NT2/D1 (cell line): Measurements from ENCODE around the gene ABCC12.

Experiments used
- DNase-seq: peaks from one replicate; pipeline ENCODE4 v3.0.0-alpha.2; 2011; ENCODE audit warnings: low read depth, low spot score
- H3K27me3 ChIP-seq: 2 replicates; pipeline ENCODE4 v1.6.0; 2011; ENCODE audit warnings: mild to moderate bottlenecking; ENCODE audit not compliant: insufficient read length, insufficient read depth
- H3K36me3 ChIP-seq: 2 replicates; pipeline ENCODE4 v1.6.1; 2011; ENCODE audit warnings: mild to moderate bottlenecking, low read length, mixed read lengths; ENCODE audit not compliant: insufficient read depth, insufficient read length
- H3K4me1 ChIP-seq: 2 replicates; pipeline ENCODE4 v1.5.1; 2011; ENCODE audit not compliant: insufficient read depth, insufficient read length
- H3K4me3 ChIP-seq: 2 replicates; pipeline ENCODE4 v1.5.1; 2011; ENCODE audit warnings: low read depth; ENCODE audit not compliant: insufficient read length
- H3K9ac ChIP-seq: 2 replicates; pipeline ENCODE4 v1.6.0; 2011; ENCODE audit warnings: low read depth; ENCODE audit not compliant: insufficient read length
- H3K9me3 ChIP-seq: 2 replicates; pipeline ENCODE4 v1.5.1; 2011; ENCODE audit warnings: mild to moderate bottlenecking, low read length; ENCODE audit not compliant: insufficient read depth
- SUZ12 ChIP-seq: IDR thresholded peaks from 2 replicates; pipeline ENCODE4 v1.6.1; 2011; ENCODE audit not compliant: insufficient read length, insufficient read depth; ENCODE audit errors: extremely low read depth
- YY1 ChIP-seq: IDR thresholded peaks from 2 replicates; pipeline ENCODE4 v1.6.1; 2011; ENCODE audit not compliant: insufficient read length, insufficient read depth
- ZNF274 ChIP-seq: IDR thresholded peaks from 2 replicates; pipeline ENCODE4 v1.6.1; 2011; ENCODE audit warnings: mild to moderate bottlenecking, low read depth, low read length

The ABCC12 gene

DNA sequence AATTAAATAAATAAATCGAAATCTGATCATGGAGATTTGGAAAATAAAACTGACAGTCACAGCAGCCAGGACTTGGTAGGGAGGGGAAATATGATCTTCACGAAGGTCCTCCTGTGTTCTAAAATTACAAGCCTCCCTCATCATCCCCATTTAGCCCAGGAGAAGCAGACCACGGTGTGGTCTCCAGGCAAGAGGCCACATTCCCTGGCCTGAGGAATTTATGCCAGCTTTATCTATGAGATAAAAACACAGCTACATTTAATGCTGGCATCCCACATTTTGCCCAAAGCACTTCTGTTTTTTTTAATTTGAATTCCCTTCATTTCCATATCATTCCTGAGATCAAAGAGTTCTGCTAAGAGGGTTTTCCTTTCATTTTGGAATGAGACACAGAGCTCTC lies 43.2 kb downstream of the ABCC12 start:
- Histone ChIP-seq H3K36me3 (no peaks in the 10 kb centered on the region), H3K4me1 (peaks cover 6% of the 10 kb centered on the region), H3K9me3 (no peaks in the 10 kb centered on the region), H3K4me3 (no peak overlapping the region), H3K9ac (no peak overlapping the region), H3K27me3 (no peaks in the 10 kb centered on the region)
- TF ChIP-seq ZNF274 = no peak
- TF ChIP-seq YY1 = no peak
- TF ChIP-seq SUZ12 = no peak
- no peak for DNase-seq

DNA sequence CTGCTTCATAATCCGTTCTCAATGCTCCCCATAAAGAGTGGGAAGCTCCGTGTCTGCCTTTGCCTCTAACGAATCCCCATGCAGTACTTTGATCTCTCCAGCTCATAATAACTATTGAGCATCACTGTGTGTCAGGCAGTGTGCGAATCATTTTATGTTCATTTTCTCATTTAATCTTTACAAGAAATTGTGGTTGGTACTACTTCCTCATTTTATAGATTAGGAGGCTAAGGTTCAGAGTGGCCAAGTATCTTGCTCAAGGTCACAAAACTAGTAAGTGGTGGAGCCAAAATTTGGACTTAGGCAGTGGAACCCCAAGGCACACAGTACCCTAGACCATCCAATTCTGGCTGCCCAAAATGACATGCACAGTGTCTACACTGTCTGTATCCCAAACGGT lies 44.8 kb downstream of the ABCC12 start:
- no peak for DNase-seq
- no peak overlapping the region for H3K4me3 ChIP-seq
- no peaks in the 10 kb centered on the region for H3K36me3 ChIP-seq
- H3K4me1 ChIP-seq = no peaks in the 10 kb centered on the region
- no peak overlapping the region for H3K9ac ChIP-seq
- no peaks in the 10 kb centered on the region for H3K27me3 ChIP-seq
- no peak for TF ChIP-seq SUZ12
- TF ChIP-seq YY1 = no peak
- no peak for TF ChIP-seq ZNF274
- H3K9me3 ChIP-seq = no peaks in the 10 kb centered on the region

DNA sequence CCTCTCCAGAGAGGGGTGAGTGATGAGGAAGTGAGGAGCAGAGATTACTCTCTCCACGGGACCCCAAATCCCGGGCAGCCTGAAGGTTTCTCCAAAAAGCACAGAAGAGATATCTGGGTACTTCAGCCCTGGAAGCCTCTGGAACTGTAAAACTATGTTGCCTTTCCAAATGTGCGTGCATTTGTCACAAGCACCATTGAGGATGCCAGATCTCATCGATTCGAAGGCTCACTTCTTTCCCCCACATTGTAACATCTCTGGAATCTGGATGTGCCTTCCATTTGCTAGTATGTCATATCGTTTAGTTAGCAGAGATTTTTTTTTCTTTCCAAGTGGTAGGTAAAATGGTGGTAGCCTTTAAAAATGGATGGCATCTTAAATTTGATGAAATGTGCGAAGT lies 45.8 kb downstream of the ABCC12 start:
- H3K9ac ChIP-seq = no peak overlapping the region
- H3K27me3 ChIP-seq = no peaks in the 10 kb centered on the region
- DNase-seq = no peak
- no peak overlapping the region for H3K4me3 ChIP-seq
- TF ChIP-seq SUZ12 = no peak
- no peak for TF ChIP-seq YY1
- no peak for TF ChIP-seq ZNF274
- H3K4me1 ChIP-seq = no peaks in the 10 kb centered on the region
- H3K36me3 ChIP-seq = no peaks in the 10 kb centered on the region
- H3K9me3 ChIP-seq = no peaks in the 10 kb centered on the region

DNA sequence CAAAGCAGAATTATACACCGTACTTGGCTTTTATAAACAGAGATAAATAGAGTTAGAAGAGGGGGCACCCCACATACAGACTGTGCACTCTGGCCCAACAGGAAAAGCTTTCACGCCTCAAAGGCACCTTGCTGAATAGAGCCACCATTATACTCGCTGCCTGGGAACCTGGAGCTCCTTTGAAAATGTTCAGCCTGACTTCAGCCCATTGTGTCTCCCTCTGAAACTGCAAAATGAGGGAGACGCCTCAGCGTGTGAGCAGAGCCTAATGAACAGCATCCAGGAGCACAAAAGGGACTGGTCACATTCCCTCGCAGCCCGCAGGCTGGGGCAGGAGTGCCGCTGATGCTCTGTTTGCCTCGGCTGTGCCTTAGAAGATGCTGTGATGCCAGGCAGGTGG lies 46.3 kb downstream of the ABCC12 start:
- Histone ChIP-seq H3K27me3 (no peaks in the 10 kb centered on the region), H3K9ac (no peak overlapping the region), H3K36me3 (no peaks in the 10 kb centered on the region), H3K4me1 (peaks cover under 1% of the 10 kb centered on the region), H3K9me3 (no peaks in the 10 kb centered on the region), H3K4me3 (no peak overlapping the region)
- DNase-seq = no peak
- TF ChIP-seq ZNF274 (no peak), YY1 (no peak), SUZ12 (no peak)

DNA sequence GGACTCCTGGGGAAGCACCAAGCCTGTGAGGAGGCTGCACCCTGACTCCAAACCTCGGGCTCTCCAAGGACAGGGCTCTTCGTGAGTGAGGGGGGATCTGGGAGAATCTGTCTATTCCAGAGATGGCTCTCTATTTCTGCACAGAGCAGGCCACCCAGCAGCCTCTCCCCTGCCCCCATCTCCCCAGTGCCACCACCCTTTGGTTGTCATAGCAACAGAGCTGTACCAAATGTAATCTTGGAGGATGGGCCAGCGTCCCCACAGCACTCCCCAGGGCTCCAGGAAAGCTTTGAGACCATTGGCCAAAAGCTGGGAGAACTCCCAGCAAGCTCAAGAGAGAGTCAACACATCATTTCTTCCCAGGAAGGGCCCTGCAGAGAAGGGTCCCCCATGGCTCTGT lies 49.3 kb downstream of the ABCC12 start:
- no peak overlapping the region for H3K9ac ChIP-seq
- TF ChIP-seq SUZ12 = no peak
- no peak for TF ChIP-seq ZNF274
- no peak for TF ChIP-seq YY1
- H3K36me3 ChIP-seq = no peaks in the 10 kb centered on the region
- H3K4me1 ChIP-seq = peaks cover 8% of the 10 kb centered on the region
- no peak overlapping the region for H3K4me3 ChIP-seq
- H3K27me3 ChIP-seq = no peaks in the 10 kb centered on the region
- no peak for DNase-seq
- no peaks in the 10 kb centered on the region for H3K9me3 ChIP-seq
